GM23338 (cell line): Measurements from ENCODE around the gene VAPA. TPM values are rescaled to one million over a fixed set of nuclear protein-coding genes. Genes with fewer than 3 reads are reported as not detected.

Experiments
- ATAC-seq: fragments of 200-7000 bp; cut with Tn5 transposase; 3 replicates; pipeline ENCODE4 v1.9.1; 2020
- DNase-seq: peaks from one replicate; pipeline ENCODE4 v3.0.0-alpha.2; 2015; ENCODE audit warnings: low spot score
- H2AFZ ChIP-seq: fragments of 200-600 bp; sonication (generic); 2 replicates; pipeline ENCODE4 v1.8.0; 2016; ENCODE audit warnings: antibody characterized with exemption, mild to moderate bottlenecking, moderate library complexity
- H3F3A ChIP-seq: fragments of 200-600 bp; sonication (generic); replicated peaks from 2 replicates; pipeline ENCODE4 v1.8.0; 2017; ENCODE audit warnings: antibody characterized with exemption, mixed run types, low read depth
- H3K27ac ChIP-seq: fragments of 200-600 bp; sonication (generic); 2 replicates; pipeline ENCODE4 v1.6.1; 2016; ENCODE audit warnings: low read depth
- H3K27me3 ChIP-seq: fragments of 200-600 bp; sonication (generic); 2 replicates; pipeline ENCODE4 v1.8.0; 2016; ENCODE audit warnings: mild to moderate bottlenecking, mixed run types, moderate library complexity; ENCODE audit not compliant: insufficient read depth
- H3K36me3 ChIP-seq: fragments of 200-600 bp; sonication (generic); 2 replicates; pipeline ENCODE4 v1.8.0; 2016; ENCODE audit warnings: mild to moderate bottlenecking; ENCODE audit not compliant: insufficient read depth
- H3K4me1 ChIP-seq: fragments of 200-600 bp; sonication (generic); 2 replicates; pipeline ENCODE4 v1.8.0; 2016; ENCODE audit warnings: mild to moderate bottlenecking, moderate library complexity; ENCODE audit not compliant: insufficient read depth
- H3K4me2 ChIP-seq: fragments of 200-600 bp; sonication (generic); 2 replicates; pipeline ENCODE4 v1.7.1; 2017; ENCODE audit warnings: mixed run types
- H3K4me3 ChIP-seq: fragments of 200-600 bp; sonication (generic); 2 replicates; pipeline ENCODE4 v1.6.1; 2016; ENCODE audit warnings: mixed run types
- H3K79me2 ChIP-seq: fragments of 200-600 bp; sonication (generic); replicated peaks from 2 replicates; pipeline ENCODE4 v1.8.0; 2017; ENCODE audit warnings: mild to moderate bottlenecking; ENCODE audit not compliant: insufficient read depth
- H3K9me2 ChIP-seq: fragments of 200-600 bp; sonication (generic); 2 replicates; pipeline ENCODE4 v1.8.0; 2017; ENCODE audit not compliant: insufficient read depth
- H4K20me1 ChIP-seq: fragments of 200-600 bp; sonication (generic); replicated peaks from 2 replicates; pipeline ENCODE4 v1.8.0; 2017; ENCODE audit warnings: mild to moderate bottlenecking; ENCODE audit not compliant: insufficient read depth
- H3K27ac Mint-ChIP-seq: 2 replicates; pipeline ENCODE4 v1.8.0; 2020; ENCODE audit warnings: inconsistent platforms, mild to moderate bottlenecking, moderate library complexity, mixed read lengths
- H3K27me3 Mint-ChIP-seq: 3 replicates; pipeline ENCODE4 v1.8.0; 2022; ENCODE audit warnings: low read depth, mild to moderate bottlenecking, moderate library complexity, mixed read lengths, inconsistent platforms; ENCODE audit not compliant: insufficient read depth, poor library complexity
- H3K36me3 Mint-ChIP-seq: 3 replicates; pipeline ENCODE4 v1.8.0; 2021; ENCODE audit warnings: low read depth, mild to moderate bottlenecking, inconsistent platforms, moderate library complexity, mixed read lengths
- H3K4me1 Mint-ChIP-seq: 3 replicates; pipeline ENCODE4 v1.8.0; 2020; ENCODE audit warnings: mild to moderate bottlenecking, inconsistent platforms, mixed read lengths
- H3K4me3 Mint-ChIP-seq: 3 replicates; pipeline ENCODE4 v1.8.0; 2021; ENCODE audit warnings: moderate library complexity, mild to moderate bottlenecking, inconsistent platforms, mixed read lengths
- H3K9me3 Mint-ChIP-seq: 3 replicates; pipeline ENCODE4 v1.8.0; 2020; ENCODE audit warnings: moderate library complexity, mild to moderate bottlenecking, inconsistent platforms, mixed read lengths
- CREB1 ChIP-seq: fragments of 250-450 bp; sonication (Bioruptor Pico); IDR thresholded peaks from 2 replicates; pipeline ENCODE4 v1.5.0; 2020; ENCODE audit warnings: low read depth, mild to moderate bottlenecking, moderate library complexity
- EZH2 ChIP-seq: fragments of 200-600 bp; sonication (generic); IDR thresholded peaks from one replicate; pipeline ENCODE4 v1.8.0; 2017; ENCODE audit warnings: antibody characterized with exemption, mild to moderate bottlenecking, low read depth; ENCODE audit not compliant: unreplicated experiment
- EZH2phosphoT487 ChIP-seq: fragments of 200-600 bp; sonication (generic); IDR thresholded peaks from one replicate; pipeline ENCODE4 v1.8.1; 2018; ENCODE audit warnings: antibody characterized with exemption; ENCODE audit not compliant: unreplicated experiment
- STAT1 ChIP-seq: IDR thresholded peaks from one replicate; pipeline ENCODE4 v1.6.1; 2016; ENCODE audit warnings: antibody characterized with exemption; ENCODE audit not compliant: unreplicated experiment
- ZNF114 ChIP-seq: fragments of 250-450 bp; sonication (Bioruptor Pico); IDR thresholded peaks from 2 replicates; pipeline ENCODE4 v1.5.0; 2020; ENCODE audit warnings: mild to moderate bottlenecking, moderate library complexity
- ZNF331 ChIP-seq: fragments of 250-450 bp; sonication (Bioruptor Pico); IDR thresholded peaks from 2 replicates; pipeline ENCODE4 v1.5.0; 2020; ENCODE audit warnings: low read depth, mild to moderate bottlenecking, moderate library complexity
- polyA plus RNA-seq: library from polyadenylated mRNA; unstranded; fragments of >200 nt; fragmentation: Nextera tagmentation; extraction: Ambion mirVana; gene quantifications from 2 replicates; pipeline ENCODE4 v1.2.1, GENCODE V29; 2016
- total RNA-seq: library from RNA; depleted of rRNA; stranded (reverse); fragments of >200 nt; shearing (Covaris generic); gene quantifications from 2 replicates; pipeline ENCODE4 v1.2.3, GENCODE V29; 2014
- TF ChIP-seq, protein P1 (sequence below): IDR thresholded peaks from one replicate; pipeline ENCODE4 v1.6.1; 2018; ENCODE audit warnings: antibody characterized with exemption; ENCODE audit not compliant: unreplicated experiment
- TF ChIP-seq, protein P2 (sequence below): fragments of 250-450 bp; sonication (Bioruptor Pico); IDR thresholded peaks from 2 replicates; pipeline ENCODE4 v1.5.0; 2020; ENCODE audit warnings: mild to moderate bottlenecking, moderate library complexity

The VAPA gene
- total and polyA plus RNA-seq, 2 experiments from 2014 or later, result 162 to 178 TPM

DNA sequence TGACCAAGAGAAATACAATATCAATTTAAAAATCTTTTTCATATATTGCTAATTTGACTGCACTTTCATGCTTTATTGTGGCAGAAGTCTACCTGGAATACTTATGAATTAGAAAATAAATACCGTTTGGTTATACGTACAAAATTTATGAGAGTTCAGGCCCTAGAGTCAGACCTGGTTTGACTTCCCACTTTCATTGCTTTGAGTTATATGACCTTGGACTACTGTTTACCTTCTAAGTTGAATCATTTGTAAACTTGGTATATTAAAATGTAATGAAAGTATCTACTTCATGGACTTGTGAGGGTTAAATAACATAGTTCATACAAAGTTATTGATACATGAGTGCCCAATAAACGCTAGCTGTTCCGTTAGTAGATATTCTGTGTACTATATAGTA, 12.0 kb downstream of the VAPA start (continued):
- TF ChIP-seq, protein P1, sequence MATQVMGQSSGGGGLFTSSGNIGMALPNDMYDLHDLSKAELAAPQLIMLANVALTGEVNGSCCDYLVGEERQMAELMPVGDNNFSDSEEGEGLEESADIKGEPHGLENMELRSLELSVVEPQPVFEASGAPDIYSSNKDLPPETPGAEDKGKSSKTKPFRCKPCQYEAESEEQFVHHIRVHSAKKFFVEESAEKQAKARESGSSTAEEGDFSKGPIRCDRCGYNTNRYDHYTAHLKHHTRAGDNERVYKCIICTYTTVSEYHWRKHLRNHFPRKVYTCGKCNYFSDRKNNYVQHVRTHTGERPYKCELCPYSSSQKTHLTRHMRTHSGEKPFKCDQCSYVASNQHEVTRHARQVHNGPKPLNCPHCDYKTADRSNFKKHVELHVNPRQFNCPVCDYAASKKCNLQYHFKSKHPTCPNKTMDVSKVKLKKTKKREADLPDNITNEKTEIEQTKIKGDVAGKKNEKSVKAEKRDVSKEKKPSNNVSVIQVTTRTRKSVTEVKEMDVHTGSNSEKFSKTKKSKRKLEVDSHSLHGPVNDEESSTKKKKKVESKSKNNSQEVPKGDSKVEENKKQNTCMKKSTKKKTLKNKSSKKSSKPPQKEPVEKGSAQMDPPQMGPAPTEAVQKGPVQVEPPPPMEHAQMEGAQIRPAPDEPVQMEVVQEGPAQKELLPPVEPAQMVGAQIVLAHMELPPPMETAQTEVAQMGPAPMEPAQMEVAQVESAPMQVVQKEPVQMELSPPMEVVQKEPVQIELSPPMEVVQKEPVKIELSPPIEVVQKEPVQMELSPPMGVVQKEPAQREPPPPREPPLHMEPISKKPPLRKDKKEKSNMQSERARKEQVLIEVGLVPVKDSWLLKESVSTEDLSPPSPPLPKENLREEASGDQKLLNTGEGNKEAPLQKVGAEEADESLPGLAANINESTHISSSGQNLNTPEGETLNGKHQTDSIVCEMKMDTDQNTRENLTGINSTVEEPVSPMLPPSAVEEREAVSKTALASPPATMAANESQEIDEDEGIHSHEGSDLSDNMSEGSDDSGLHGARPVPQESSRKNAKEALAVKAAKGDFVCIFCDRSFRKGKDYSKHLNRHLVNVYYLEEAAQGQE, result no peak
- no peak for TF ChIP-seq EZH2phosphoT487

DNA sequence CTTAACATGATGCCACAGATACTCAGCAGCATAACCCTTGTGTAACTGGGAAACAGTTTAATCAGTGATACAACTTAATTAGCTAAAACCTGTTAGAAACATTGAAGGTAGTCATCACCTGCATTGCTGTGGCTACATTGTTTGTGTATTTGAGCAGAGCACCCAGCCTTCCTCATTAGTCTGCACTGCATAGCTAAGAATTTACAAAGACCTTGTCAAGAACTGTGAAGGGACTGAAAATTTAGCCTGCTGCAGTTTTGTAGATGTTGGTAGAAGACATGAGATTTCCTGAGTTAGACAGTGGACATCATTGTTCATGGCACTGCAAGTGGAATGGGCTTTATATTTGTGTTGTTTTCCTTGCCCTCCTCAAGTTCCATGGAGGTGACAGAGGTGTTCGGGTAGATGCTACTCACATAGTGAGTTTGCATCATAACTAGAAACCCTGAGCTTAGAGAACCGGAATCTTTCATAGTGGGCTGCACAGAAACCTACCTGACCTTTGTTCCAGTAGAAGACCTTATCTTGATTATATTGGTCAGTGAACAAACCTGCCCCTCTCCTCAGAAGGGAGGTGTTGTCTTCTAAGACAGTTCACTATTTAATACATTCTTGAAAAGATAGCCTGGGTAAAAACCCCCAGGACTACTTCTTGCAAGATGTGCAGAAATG, 12.5 kb downstream of the VAPA start:
- Histone ChIP-seq H4K20me1 (peaks cover 21% of the 10 kb centered on the region), H3K9me2 (no peaks in the 10 kb centered on the region), H3F3A (no peaks in the 10 kb centered on the region), H3K36me3 (no peaks in the 10 kb centered on the region), H3K79me2 (peaks cover 100% of the 10 kb centered on the region), H3K4me1 (peaks cover 47% of the 10 kb centered on the region), H3K27ac (no peak overlapping the region), H3K4me3 (no peak overlapping the region), H3K4me2 (0 out of 2 replicates have a peak overlapping the region, but pooled peaks have one; percentile 10), H3K27me3 (no peaks in the 10 kb centered on the region), H2AFZ (no peak overlapping the region)
- Mint-ChIP-seq H3K4me1 (peaks cover 50% of the 10 kb centered on the region), H3K9me3 (no peaks in the 10 kb centered on the region), H3K27me3 (no peaks in the 10 kb centered on the region), H3K27ac (peak overlapping the region; percentile 79; the same call in 1 of the 2 replicates), H3K4me3 (no peak overlapping the region; the same call in 2 of the 3 replicates), H3K36me3 (no peaks in the 10 kb centered on the region)
- ATAC-seq, result no peak
- TF ChIP-seq ZNF114 (CRISPR knock-in tag) (no peak), EZH2 (no peak), CREB1 (no peak), STAT1 (no peak), ZNF331 (no peak)
- TF ChIP-seq, protein P1, result no peak
- TF ChIP-seq, protein P2, sequence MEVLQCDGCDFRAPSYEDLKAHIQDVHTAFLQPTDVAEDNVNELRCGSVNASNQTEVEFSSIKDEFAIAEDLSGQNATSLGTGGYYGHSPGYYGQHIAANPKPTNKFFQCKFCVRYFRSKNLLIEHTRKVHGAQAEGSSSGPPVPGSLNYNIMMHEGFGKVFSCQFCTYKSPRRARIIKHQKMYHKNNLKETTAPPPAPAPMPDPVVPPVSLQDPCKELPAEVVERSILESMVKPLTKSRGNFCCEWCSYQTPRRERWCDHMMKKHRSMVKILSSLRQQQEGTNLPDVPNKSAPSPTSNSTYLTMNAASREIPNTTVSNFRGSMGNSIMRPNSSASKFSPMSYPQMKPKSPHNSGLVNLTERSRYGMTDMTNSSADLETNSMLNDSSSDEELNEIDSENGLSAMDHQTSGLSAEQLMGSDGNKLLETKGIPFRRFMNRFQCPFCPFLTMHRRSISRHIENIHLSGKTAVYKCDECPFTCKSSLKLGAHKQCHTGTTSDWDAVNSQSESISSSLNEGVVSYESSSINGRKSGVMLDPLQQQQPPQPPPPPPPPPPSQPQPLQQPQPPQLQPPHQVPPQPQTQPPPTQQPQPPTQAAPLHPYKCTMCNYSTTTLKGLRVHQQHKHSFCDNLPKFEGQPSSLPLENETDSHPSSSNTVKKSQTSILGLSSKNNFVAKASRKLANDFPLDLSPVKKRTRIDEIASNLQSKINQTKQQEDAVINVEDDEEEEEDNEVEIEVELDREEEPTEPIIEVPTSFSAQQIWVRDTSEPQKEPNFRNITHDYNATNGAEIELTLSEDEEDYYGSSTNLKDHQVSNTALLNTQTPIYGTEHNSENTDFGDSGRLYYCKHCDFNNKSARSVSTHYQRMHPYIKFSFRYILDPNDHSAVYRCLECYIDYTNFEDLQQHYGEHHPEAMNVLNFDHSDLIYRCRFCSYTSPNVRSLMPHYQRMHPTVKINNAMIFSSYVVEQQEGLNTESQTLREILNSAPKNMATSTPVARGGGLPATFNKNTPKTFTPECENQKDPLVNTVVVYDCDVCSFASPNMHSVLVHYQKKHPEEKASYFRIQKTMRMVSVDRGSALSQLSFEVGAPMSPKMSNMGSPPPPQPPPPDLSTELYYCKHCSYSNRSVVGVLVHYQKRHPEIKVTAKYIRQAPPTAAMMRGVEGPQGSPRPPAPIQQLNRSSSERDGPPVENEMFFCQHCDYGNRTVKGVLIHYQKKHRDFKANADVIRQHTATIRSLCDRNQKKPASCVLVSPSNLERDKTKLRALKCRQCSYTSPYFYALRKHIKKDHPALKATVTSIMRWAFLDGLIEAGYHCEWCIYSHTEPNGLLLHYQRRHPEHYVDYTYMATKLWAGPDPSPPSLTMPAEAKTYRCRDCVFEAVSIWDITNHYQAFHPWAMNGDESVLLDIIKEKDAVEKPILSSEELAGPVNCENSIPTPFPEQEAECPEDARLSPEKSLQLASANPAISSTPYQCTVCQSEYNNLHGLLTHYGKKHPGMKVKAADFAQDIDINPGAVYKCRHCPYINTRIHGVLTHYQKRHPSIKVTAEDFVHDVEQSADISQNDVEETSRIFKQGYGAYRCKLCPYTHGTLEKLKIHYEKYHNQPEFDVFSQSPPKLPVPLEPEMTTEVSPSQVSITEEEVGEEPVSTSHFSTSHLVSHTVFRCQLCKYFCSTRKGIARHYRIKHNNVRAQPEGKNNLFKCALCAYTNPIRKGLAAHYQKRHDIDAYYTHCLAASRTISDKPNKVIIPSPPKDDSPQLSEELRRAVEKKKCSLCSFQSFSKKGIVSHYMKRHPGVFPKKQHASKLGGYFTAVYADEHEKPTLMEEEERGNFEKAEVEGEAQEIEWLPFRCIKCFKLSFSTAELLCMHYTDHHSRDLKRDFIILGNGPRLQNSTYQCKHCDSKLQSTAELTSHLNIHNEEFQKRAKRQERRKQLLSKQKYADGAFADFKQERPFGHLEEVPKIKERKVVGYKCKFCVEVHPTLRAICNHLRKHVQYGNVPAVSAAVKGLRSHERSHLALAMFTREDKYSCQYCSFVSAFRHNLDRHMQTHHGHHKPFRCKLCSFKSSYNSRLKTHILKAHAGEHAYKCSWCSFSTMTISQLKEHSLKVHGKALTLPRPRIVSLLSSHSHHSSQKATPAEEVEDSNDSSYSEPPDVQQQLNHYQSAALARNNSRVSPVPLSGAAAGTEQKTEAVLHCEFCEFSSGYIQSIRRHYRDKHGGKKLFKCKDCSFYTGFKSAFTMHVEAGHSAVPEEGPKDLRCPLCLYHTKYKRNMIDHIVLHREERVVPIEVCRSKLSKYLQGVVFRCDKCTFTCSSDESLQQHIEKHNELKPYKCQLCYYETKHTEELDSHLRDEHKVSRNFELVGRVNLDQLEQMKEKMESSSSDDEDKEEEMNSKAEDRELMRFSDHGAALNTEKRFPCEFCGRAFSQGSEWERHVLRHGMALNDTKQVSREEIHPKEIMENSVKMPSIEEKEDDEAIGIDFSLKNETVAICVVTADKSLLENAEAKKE (CRISPR knock-in tag), result no peak
- no peak for DNase-seq
